GM23338 (cell line): ENCODE results near the gene PDSS1. TPM values are rescaled to one million over a fixed set of nuclear protein-coding genes. Genes with fewer than 3 reads are reported as not detected.

Experiments
- ATAC-seq: fragments of 200-7000 bp; cut with Tn5 transposase; 3 replicates; pipeline ENCODE4 v1.9.1; 2020
- DNase-seq: peaks from one replicate; pipeline ENCODE4 v3.0.0-alpha.2; 2015; ENCODE audit warnings: low spot score
- H2AFZ ChIP-seq: fragments of 200-600 bp; sonication (generic); 2 replicates; pipeline ENCODE4 v1.8.0; 2016; ENCODE audit warnings: antibody characterized with exemption, mild to moderate bottlenecking, moderate library complexity
- H3F3A ChIP-seq: fragments of 200-600 bp; sonication (generic); replicated peaks from 2 replicates; pipeline ENCODE4 v1.8.0; 2017; ENCODE audit warnings: antibody characterized with exemption, mixed run types, low read depth
- H3K27ac ChIP-seq: fragments of 200-600 bp; sonication (generic); 2 replicates; pipeline ENCODE4 v1.6.1; 2016; ENCODE audit warnings: low read depth
- H3K27me3 ChIP-seq: fragments of 200-600 bp; sonication (generic); 2 replicates; pipeline ENCODE4 v1.8.0; 2016; ENCODE audit warnings: mild to moderate bottlenecking, mixed run types, moderate library complexity; ENCODE audit not compliant: insufficient read depth
- H3K36me3 ChIP-seq: fragments of 200-600 bp; sonication (generic); 2 replicates; pipeline ENCODE4 v1.8.0; 2016; ENCODE audit warnings: mild to moderate bottlenecking; ENCODE audit not compliant: insufficient read depth
- H3K4me1 ChIP-seq: fragments of 200-600 bp; sonication (generic); 2 replicates; pipeline ENCODE4 v1.8.0; 2016; ENCODE audit warnings: mild to moderate bottlenecking, moderate library complexity; ENCODE audit not compliant: insufficient read depth
- H3K4me2 ChIP-seq: fragments of 200-600 bp; sonication (generic); 2 replicates; pipeline ENCODE4 v1.7.1; 2017; ENCODE audit warnings: mixed run types
- H3K4me3 ChIP-seq: fragments of 200-600 bp; sonication (generic); 2 replicates; pipeline ENCODE4 v1.6.1; 2016; ENCODE audit warnings: mixed run types
- H3K79me2 ChIP-seq: fragments of 200-600 bp; sonication (generic); replicated peaks from 2 replicates; pipeline ENCODE4 v1.8.0; 2017; ENCODE audit warnings: mild to moderate bottlenecking; ENCODE audit not compliant: insufficient read depth
- H3K9me2 ChIP-seq: fragments of 200-600 bp; sonication (generic); 2 replicates; pipeline ENCODE4 v1.8.0; 2017; ENCODE audit not compliant: insufficient read depth
- H4K20me1 ChIP-seq: fragments of 200-600 bp; sonication (generic); replicated peaks from 2 replicates; pipeline ENCODE4 v1.8.0; 2017; ENCODE audit warnings: mild to moderate bottlenecking; ENCODE audit not compliant: insufficient read depth
- H3K27ac Mint-ChIP-seq: 2 replicates; pipeline ENCODE4 v1.8.0; 2020; ENCODE audit warnings: inconsistent platforms, mild to moderate bottlenecking, moderate library complexity, mixed read lengths
- H3K27me3 Mint-ChIP-seq: 3 replicates; pipeline ENCODE4 v1.8.0; 2022; ENCODE audit warnings: low read depth, mild to moderate bottlenecking, moderate library complexity, mixed read lengths, inconsistent platforms; ENCODE audit not compliant: insufficient read depth, poor library complexity
- H3K36me3 Mint-ChIP-seq: 3 replicates; pipeline ENCODE4 v1.8.0; 2021; ENCODE audit warnings: low read depth, mild to moderate bottlenecking, inconsistent platforms, moderate library complexity, mixed read lengths
- H3K4me1 Mint-ChIP-seq: 3 replicates; pipeline ENCODE4 v1.8.0; 2020; ENCODE audit warnings: mild to moderate bottlenecking, inconsistent platforms, mixed read lengths
- H3K4me3 Mint-ChIP-seq: 3 replicates; pipeline ENCODE4 v1.8.0; 2021; ENCODE audit warnings: moderate library complexity, mild to moderate bottlenecking, inconsistent platforms, mixed read lengths
- H3K9me3 Mint-ChIP-seq: 3 replicates; pipeline ENCODE4 v1.8.0; 2020; ENCODE audit warnings: moderate library complexity, mild to moderate bottlenecking, inconsistent platforms, mixed read lengths
- CREB1 ChIP-seq: fragments of 250-450 bp; sonication (Bioruptor Pico); IDR thresholded peaks from 2 replicates; pipeline ENCODE4 v1.5.0; 2020; ENCODE audit warnings: low read depth, mild to moderate bottlenecking, moderate library complexity
- CTCF ChIP-seq, 2 experiments: fragments of 200-600 bp in 1 of 2; sonication (generic) in 1 of 2; conservative IDR thresholded peaks; 2 replicates each; pipeline versions ENCODE4 v1.5.1 to v1.6.1; 2016 to 2017; ENCODE audit warnings: antibody characterized with exemption in 2 of 2, low read depth in 2 of 2, mild to moderate bottlenecking in 2 of 2, moderate library complexity in 1 of 2
- EZH2 ChIP-seq: fragments of 200-600 bp; sonication (generic); IDR thresholded peaks from one replicate; pipeline ENCODE4 v1.8.0; 2017; ENCODE audit warnings: antibody characterized with exemption, mild to moderate bottlenecking, low read depth; ENCODE audit not compliant: unreplicated experiment
- JUNB ChIP-seq: IDR thresholded peaks from one replicate; pipeline ENCODE4 v1.6.1; 2016; ENCODE audit warnings: antibody characterized with exemption; ENCODE audit not compliant: unreplicated experiment
- NANOG ChIP-seq: IDR thresholded peaks from 2 replicates; pipeline ENCODE4 v1.6.1; 2016; ENCODE audit warnings: antibody characterized with exemption, borderline replicate concordance
- POLR2AphosphoS5 ChIP-seq: IDR thresholded peaks from 2 replicates; pipeline ENCODE4 v1.6.1; 2016; ENCODE audit warnings: antibody characterized with exemption, low read depth
- polyA plus RNA-seq: library from polyadenylated mRNA; unstranded; fragments of >200 nt; fragmentation: Nextera tagmentation; extraction: Ambion mirVana; gene quantifications from 2 replicates; pipeline ENCODE4 v1.2.1, GENCODE V29; 2016
- total RNA-seq: library from RNA; depleted of rRNA; stranded (reverse); fragments of >200 nt; shearing (Covaris generic); gene quantifications from 2 replicates; pipeline ENCODE4 v1.2.3, GENCODE V29; 2014
- TF ChIP-seq, protein P1 (sequence below): fragments of 250-450 bp; sonication (Bioruptor Pico); IDR thresholded peaks from 2 replicates; pipeline ENCODE4 v1.5.0; 2020; ENCODE audit warnings: mild to moderate bottlenecking, moderate library complexity

Gene PDSS1
- total and polyA plus RNA-seq, 2 experiments from 2014 or later: 21.5 to 26.2 TPM

GRCh38 chr10:26729395-26729794, 31.9 kb downstream of the PDSS1 start (continued):
- TF ChIP-seq, protein P1, sequence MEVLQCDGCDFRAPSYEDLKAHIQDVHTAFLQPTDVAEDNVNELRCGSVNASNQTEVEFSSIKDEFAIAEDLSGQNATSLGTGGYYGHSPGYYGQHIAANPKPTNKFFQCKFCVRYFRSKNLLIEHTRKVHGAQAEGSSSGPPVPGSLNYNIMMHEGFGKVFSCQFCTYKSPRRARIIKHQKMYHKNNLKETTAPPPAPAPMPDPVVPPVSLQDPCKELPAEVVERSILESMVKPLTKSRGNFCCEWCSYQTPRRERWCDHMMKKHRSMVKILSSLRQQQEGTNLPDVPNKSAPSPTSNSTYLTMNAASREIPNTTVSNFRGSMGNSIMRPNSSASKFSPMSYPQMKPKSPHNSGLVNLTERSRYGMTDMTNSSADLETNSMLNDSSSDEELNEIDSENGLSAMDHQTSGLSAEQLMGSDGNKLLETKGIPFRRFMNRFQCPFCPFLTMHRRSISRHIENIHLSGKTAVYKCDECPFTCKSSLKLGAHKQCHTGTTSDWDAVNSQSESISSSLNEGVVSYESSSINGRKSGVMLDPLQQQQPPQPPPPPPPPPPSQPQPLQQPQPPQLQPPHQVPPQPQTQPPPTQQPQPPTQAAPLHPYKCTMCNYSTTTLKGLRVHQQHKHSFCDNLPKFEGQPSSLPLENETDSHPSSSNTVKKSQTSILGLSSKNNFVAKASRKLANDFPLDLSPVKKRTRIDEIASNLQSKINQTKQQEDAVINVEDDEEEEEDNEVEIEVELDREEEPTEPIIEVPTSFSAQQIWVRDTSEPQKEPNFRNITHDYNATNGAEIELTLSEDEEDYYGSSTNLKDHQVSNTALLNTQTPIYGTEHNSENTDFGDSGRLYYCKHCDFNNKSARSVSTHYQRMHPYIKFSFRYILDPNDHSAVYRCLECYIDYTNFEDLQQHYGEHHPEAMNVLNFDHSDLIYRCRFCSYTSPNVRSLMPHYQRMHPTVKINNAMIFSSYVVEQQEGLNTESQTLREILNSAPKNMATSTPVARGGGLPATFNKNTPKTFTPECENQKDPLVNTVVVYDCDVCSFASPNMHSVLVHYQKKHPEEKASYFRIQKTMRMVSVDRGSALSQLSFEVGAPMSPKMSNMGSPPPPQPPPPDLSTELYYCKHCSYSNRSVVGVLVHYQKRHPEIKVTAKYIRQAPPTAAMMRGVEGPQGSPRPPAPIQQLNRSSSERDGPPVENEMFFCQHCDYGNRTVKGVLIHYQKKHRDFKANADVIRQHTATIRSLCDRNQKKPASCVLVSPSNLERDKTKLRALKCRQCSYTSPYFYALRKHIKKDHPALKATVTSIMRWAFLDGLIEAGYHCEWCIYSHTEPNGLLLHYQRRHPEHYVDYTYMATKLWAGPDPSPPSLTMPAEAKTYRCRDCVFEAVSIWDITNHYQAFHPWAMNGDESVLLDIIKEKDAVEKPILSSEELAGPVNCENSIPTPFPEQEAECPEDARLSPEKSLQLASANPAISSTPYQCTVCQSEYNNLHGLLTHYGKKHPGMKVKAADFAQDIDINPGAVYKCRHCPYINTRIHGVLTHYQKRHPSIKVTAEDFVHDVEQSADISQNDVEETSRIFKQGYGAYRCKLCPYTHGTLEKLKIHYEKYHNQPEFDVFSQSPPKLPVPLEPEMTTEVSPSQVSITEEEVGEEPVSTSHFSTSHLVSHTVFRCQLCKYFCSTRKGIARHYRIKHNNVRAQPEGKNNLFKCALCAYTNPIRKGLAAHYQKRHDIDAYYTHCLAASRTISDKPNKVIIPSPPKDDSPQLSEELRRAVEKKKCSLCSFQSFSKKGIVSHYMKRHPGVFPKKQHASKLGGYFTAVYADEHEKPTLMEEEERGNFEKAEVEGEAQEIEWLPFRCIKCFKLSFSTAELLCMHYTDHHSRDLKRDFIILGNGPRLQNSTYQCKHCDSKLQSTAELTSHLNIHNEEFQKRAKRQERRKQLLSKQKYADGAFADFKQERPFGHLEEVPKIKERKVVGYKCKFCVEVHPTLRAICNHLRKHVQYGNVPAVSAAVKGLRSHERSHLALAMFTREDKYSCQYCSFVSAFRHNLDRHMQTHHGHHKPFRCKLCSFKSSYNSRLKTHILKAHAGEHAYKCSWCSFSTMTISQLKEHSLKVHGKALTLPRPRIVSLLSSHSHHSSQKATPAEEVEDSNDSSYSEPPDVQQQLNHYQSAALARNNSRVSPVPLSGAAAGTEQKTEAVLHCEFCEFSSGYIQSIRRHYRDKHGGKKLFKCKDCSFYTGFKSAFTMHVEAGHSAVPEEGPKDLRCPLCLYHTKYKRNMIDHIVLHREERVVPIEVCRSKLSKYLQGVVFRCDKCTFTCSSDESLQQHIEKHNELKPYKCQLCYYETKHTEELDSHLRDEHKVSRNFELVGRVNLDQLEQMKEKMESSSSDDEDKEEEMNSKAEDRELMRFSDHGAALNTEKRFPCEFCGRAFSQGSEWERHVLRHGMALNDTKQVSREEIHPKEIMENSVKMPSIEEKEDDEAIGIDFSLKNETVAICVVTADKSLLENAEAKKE (CRISPR knock-in tag): no peak

GRCh38 chr10:26730552-26730951, 33.1 kb downstream of the PDSS1 start:
- Mint-ChIP-seq H3K36me3 (peaks cover 68% of the 10 kb centered on the region), H3K9me3 (no peaks in the 10 kb centered on the region), H3K27me3 (peaks cover 4% of the 10 kb centered on the region), H3K4me1 (peaks cover 13% of the 10 kb centered on the region; the same call in 2 of the 3 replicates), H3K4me3 (no peak overlapping the region), H3K27ac (no peak overlapping the region)
- no peaks in the 10 kb centered on the region for H3K27me3 ChIP-seq
- no peaks in the 10 kb centered on the region for H3F3A ChIP-seq
- TF ChIP-seq POLR2AphosphoS5 (no peak), CREB1 (CRISPR knock-in tag) (no peak), CTCF (conservative IDR thresholded peaks at IDR 0.05; ENCODE audit: low read depth in 2 of 2) (no peak), JUNB (no peak), EZH2 (no peak), NANOG (no peak)
- H3K4me1 ChIP-seq: no peaks in the 10 kb centered on the region
- no peaks in the 10 kb centered on the region for H3K79me2 ChIP-seq
- ATAC-seq (no peak), DNase-seq (no peak)
- no peak overlapping the region for H3K4me2 ChIP-seq
- peaks cover 13% of the 10 kb centered on the region; the same call in 1 of the 2 replicates for H3K36me3 ChIP-seq
- H2AFZ ChIP-seq: no peak overlapping the region
- no peak overlapping the region for H3K27ac ChIP-seq
- peaks cover 7% of the 10 kb centered on the region; the same call in 1 of the 2 replicates for H4K20me1 ChIP-seq
- no peak overlapping the region for H3K4me3 ChIP-seq
- H3K9me2 ChIP-seq: no peaks in the 10 kb centered on the region
